Peyer's patch (tissue), 4 donors: ENCODE measurements around the gene P4HB.

ENCODE experiments used
- POLR2A ChIP-seq, 2 donors: fragments of 450-650 bp; IDR thresholded peaks; one replicate each; pipeline ENCODE4 v1.5.1; 2017; ENCODE audit warnings: antibody characterized with exemption in 2 of 2, mild to moderate bottlenecking in 2 of 2, moderate library complexity in 2 of 2
- TF ChIP-seq, protein P1 (sequence below), 6 experiments: fragments of 450-650 bp in 4 of 6; fragments of 200-600 bp in 2 of 6; sonication (generic) in 1 of 6; IDR thresholded peaks; one replicate each; pipeline ENCODE4 v1.5.1; 2017 to 2019; ENCODE audit warnings: antibody characterized with exemption in 6 of 6, mild to moderate bottlenecking in 3 of 6, moderate library complexity in 1 of 6

DNA sequence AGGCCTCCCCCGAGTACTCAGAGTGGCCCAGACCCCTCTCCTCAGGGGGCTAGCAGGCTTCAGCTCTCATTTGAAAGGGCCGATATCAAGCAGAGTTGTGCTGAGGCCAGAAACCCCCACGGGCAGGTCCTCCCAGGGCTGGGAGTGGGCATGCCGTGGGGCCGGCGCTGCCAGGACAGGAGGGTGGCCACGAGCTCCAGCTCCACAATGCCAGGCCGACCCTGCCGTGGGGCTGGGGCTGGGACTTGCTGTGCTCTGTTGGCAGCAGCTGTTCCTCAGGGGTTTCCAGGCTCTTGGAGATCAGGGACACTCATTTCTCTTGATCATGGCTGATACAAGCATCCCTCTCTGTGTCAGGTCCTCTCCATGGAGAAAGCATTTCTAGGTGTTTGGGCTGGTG is 38.5 kb upstream of the P4HB start:
- TF ChIP-seq, protein P1, sequence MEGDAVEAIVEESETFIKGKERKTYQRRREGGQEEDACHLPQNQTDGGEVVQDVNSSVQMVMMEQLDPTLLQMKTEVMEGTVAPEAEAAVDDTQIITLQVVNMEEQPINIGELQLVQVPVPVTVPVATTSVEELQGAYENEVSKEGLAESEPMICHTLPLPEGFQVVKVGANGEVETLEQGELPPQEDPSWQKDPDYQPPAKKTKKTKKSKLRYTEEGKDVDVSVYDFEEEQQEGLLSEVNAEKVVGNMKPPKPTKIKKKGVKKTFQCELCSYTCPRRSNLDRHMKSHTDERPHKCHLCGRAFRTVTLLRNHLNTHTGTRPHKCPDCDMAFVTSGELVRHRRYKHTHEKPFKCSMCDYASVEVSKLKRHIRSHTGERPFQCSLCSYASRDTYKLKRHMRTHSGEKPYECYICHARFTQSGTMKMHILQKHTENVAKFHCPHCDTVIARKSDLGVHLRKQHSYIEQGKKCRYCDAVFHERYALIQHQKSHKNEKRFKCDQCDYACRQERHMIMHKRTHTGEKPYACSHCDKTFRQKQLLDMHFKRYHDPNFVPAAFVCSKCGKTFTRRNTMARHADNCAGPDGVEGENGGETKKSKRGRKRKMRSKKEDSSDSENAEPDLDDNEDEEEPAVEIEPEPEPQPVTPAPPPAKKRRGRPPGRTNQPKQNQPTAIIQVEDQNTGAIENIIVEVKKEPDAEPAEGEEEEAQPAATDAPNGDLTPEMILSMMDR (IDR thresholded peaks at IDR 0.05): no peak
- TF ChIP-seq POLR2A (IDR thresholded peaks at IDR 0.05): no peak
